ENCODE results near the gene TPPP2. TPM values are rescaled to one million over a fixed set of nuclear protein-coding genes. Genes with fewer than 3 reads are reported as not detected.

Gene TPPP2
- polyA plus RNA-seq, 1 of the 3 experiments (the other 2 are of a cell fraction) = not detected

- no peaks in the 10 kb centered on the region for H3K9me3 ChIP-seq
- DNase-seq = no peak
- no peaks in the 10 kb centered on the region; a peak in 1 of 4 replicates for H3K4me1 ChIP-seq (ENCODE audit: control insufficient read depth in 1 of 2, insufficient read depth in 2 of 2, low read depth in 1 of 2, low read length in 1 of 2)
- WGBS (ENCODE audit: low lambda C conversion rate) = 71% methylated on average over 4 of the region's 4 CpGs
- H3K27me3 ChIP-seq (ENCODE audit: insufficient read depth) = no peaks in the 10 kb centered on the region
- no peak overlapping the region for H3K4me3 ChIP-seq (ENCODE audit: low read depth in 2 of 2, low read length in 1 of 2)
- H3F3A ChIP-seq (replicated peaks; ENCODE audit: insufficient read depth) = peaks cover 9% of the 10 kb centered on the region
- no peak for TF ChIP-seq CHD2 (IDR thresholded peaks at IDR 0.05; ENCODE audit: low read length, partially characterized antibody)
- TF ChIP-seq GATA2 (CRISPR knock-in tag; IDR thresholded peaks at IDR 0.05) = no peak
- no peak for TF ChIP-seq POLR2AphosphoS5 (IDR thresholded peaks at IDR 0.05; ENCODE audit: low read depth, low read length)
- TF ChIP-seq, protein P1, sequence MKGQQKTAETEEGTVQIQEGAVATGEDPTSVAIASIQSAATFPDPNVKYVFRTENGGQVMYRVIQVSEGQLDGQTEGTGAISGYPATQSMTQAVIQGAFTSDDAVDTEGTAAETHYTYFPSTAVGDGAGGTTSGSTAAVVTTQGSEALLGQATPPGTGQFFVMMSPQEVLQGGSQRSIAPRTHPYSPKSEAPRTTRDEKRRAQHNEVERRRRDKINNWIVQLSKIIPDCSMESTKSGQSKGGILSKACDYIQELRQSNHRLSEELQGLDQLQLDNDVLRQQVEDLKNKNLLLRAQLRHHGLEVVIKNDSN (IDR thresholded peaks at IDR 0.05; ENCODE audit: borderline replicate concordance, low read depth) = no peak
- H4K20me1 ChIP-seq (ENCODE audit: insufficient read depth) = no peaks in the 10 kb centered on the region
- H3K79me2 ChIP-seq (ENCODE audit: insufficient read depth) = no peaks in the 10 kb centered on the region
- ChIA-PET CTCF (interaction anchor here (1.0 to 8.8 kb wide), 7 partner anchors 15 to 105 kb away, joined by 3 to 83 read pairs (median 23); no protein-coding TSS in a partner anchor), POLR2A (no interaction called here)
- no peak overlapping the region for H3K9ac ChIP-seq
- no peak overlapping the region for H2AFZ ChIP-seq (ENCODE audit: low read depth)
- H3K9me2 ChIP-seq = no peaks in the 10 kb centered on the region
- peaks cover 5 to 30% of the 10 kb centered on the region in 2 experiments for H3K36me3 ChIP-seq (replicated peaks in 1 of 2; ENCODE audit: control insufficient read depth in 1 of 2, insufficient read depth in 2 of 2, low read length in 1 of 2)
- H3K27ac ChIP-seq (ENCODE audit: low read depth in 2 of 2, low read length in 1 of 2) = no peak overlapping the region
- no peak overlapping the region for H3K4me2 ChIP-seq
These were observed 30.4 kb upstream of the TPPP2 start for GRCh38 chr14:20999591-20999990.

DNA sequence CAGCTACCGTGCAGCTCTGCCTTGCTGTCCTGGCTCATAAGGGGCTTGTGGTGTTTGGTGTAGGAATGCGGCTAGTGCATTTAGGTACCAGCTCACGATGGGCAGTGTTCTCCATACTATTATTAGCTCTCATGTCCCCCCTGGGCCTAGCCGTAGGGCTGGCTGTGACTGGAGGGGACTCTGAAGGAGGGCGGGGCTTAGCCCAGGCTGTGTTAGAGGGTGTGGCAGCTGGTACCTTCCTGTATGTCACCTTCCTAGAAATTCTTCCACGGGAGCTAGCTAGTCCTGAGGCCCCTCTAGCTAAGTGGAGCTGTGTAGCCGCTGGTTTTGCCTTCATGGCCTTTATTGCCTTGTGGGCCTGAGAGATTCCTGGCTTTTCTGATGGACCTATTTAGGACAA lies 28.8 kb upstream of the TPPP2 start:
- no peak for DNase-seq
- no peak overlapping the region for H2AFZ ChIP-seq (ENCODE audit: low read depth)
- no peak for TF ChIP-seq EP300 (IDR thresholded peaks at IDR 0.05; ENCODE audit: borderline replicate concordance in 1 of 2, low read depth in 1 of 2, low read length in 1 of 2)
- TF ChIP-seq TCF12 (IDR thresholded peaks at IDR 0.05) = no peak
- TF ChIP-seq PBX3 (IDR thresholded peaks at IDR 0.05) = no peak
- TF ChIP-seq MEF2A (IDR thresholded peaks at IDR 0.05; ENCODE audit: borderline replicate concordance, low read depth) = no peak
- peaks cover 0 to 13% of the 10 kb centered on the region in 2 experiments for H3K36me3 ChIP-seq (replicated peaks in 1 of 2; ENCODE audit: control insufficient read depth in 1 of 2, insufficient read depth in 2 of 2, low read length in 1 of 2)
- peaks cover 9% of the 10 kb centered on the region for H3F3A ChIP-seq (replicated peaks; ENCODE audit: insufficient read depth)
- CTCF ChIA-PET = interaction anchor here (0.6 to 7.5 kb wide), 5 partner anchors 10 to 104 kb away, joined by 3 to 83 read pairs (median 4); no protein-coding TSS in a partner anchor
- no peak overlapping the region for H3K9ac ChIP-seq
- no peaks in the 10 kb centered on the region for H4K20me1 ChIP-seq (ENCODE audit: insufficient read depth)
- H3K9me3 ChIP-seq = no peaks in the 10 kb centered on the region
- H3K27ac ChIP-seq (ENCODE audit: low read depth in 2 of 2, low read length in 1 of 2) = no peak overlapping the region
- H3K27me3 ChIP-seq (ENCODE audit: insufficient read depth) = no peaks in the 10 kb centered on the region
- H3K9me2 ChIP-seq = no peaks in the 10 kb centered on the region
- no peaks in the 10 kb centered on the region; a peak in 1 of 4 replicates for H3K4me1 ChIP-seq (ENCODE audit: control insufficient read depth in 1 of 2, insufficient read depth in 2 of 2, low read depth in 1 of 2, low read length in 1 of 2)
- POLR2A ChIA-PET = interaction anchor here (0.6 kb wide), 1 partner anchor 97 kb away, joined by 4 read pairs; the partner anchor contains the start of gene ZNF219
- H3K4me3 ChIP-seq (ENCODE audit: low read depth in 2 of 2, low read length in 1 of 2) = no peak overlapping the region
- H3K79me2 ChIP-seq (ENCODE audit: insufficient read depth) = no peaks in the 10 kb centered on the region
- H3K4me2 ChIP-seq = no peak overlapping the region
- 53% methylated on average over 6 of the region's 7 CpGs for WGBS (ENCODE audit: low lambda C conversion rate)

- no peaks in the 10 kb centered on the region for H4K20me1 ChIP-seq (ENCODE audit: insufficient read depth)
- no peak overlapping the region for H3K4me3 ChIP-seq (ENCODE audit: low read depth in 2 of 2, low read length in 1 of 2)
- DNase-seq = no peak
- no peak overlapping the region for H2AFZ ChIP-seq (ENCODE audit: low read depth)
- no peaks in the 10 kb centered on the region for H3K36me3 ChIP-seq (replicated peaks in 1 of 2; ENCODE audit: control insufficient read depth in 1 of 2, insufficient read depth in 2 of 2, low read length in 1 of 2)
- ChIA-PET CTCF (interaction anchor here (2.3 to 7.5 kb wide), 5 partner anchors 12 to 103 kb away, joined by 7 to 83 read pairs (median 24); no protein-coding TSS in a partner anchor), POLR2A (no interaction called here)
- H3K27ac ChIP-seq (ENCODE audit: low read depth in 2 of 2, low read length in 1 of 2) = no peak overlapping the region
- H3K9ac ChIP-seq = no peak overlapping the region
- no peaks in the 10 kb centered on the region; a peak in 1 of 4 replicates for H3K4me1 ChIP-seq (ENCODE audit: control insufficient read depth in 1 of 2, insufficient read depth in 2 of 2, low read depth in 1 of 2, low read length in 1 of 2)
- no peaks in the 10 kb centered on the region for H3K9me3 ChIP-seq
- H3K27me3 ChIP-seq (ENCODE audit: insufficient read depth) = no peaks in the 10 kb centered on the region
- no peaks in the 10 kb centered on the region for H3K9me2 ChIP-seq
- no peaks in the 10 kb centered on the region for H3F3A ChIP-seq (replicated peaks; ENCODE audit: insufficient read depth)
- no peak overlapping the region for H3K4me2 ChIP-seq
- whole genome bisulfite sequencing (ENCODE audit: low lambda C conversion rate) = 84% methylated on average over 14 of the region's 14 CpGs
- H3K79me2 ChIP-seq (ENCODE audit: insufficient read depth) = no peaks in the 10 kb centered on the region
- TF ChIP-seq, protein P2, sequence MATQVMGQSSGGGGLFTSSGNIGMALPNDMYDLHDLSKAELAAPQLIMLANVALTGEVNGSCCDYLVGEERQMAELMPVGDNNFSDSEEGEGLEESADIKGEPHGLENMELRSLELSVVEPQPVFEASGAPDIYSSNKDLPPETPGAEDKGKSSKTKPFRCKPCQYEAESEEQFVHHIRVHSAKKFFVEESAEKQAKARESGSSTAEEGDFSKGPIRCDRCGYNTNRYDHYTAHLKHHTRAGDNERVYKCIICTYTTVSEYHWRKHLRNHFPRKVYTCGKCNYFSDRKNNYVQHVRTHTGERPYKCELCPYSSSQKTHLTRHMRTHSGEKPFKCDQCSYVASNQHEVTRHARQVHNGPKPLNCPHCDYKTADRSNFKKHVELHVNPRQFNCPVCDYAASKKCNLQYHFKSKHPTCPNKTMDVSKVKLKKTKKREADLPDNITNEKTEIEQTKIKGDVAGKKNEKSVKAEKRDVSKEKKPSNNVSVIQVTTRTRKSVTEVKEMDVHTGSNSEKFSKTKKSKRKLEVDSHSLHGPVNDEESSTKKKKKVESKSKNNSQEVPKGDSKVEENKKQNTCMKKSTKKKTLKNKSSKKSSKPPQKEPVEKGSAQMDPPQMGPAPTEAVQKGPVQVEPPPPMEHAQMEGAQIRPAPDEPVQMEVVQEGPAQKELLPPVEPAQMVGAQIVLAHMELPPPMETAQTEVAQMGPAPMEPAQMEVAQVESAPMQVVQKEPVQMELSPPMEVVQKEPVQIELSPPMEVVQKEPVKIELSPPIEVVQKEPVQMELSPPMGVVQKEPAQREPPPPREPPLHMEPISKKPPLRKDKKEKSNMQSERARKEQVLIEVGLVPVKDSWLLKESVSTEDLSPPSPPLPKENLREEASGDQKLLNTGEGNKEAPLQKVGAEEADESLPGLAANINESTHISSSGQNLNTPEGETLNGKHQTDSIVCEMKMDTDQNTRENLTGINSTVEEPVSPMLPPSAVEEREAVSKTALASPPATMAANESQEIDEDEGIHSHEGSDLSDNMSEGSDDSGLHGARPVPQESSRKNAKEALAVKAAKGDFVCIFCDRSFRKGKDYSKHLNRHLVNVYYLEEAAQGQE (IDR thresholded peaks at IDR 0.05; ENCODE audit: low read depth, low read length) = no peak
- TF ChIP-seq FOSL2 (IDR thresholded peaks at IDR 0.05; ENCODE audit: borderline replicate concordance, low read depth) = no peak
- TF ChIP-seq GABPA (IDR thresholded peaks at IDR 0.05; ENCODE audit: low read depth) = no peak
- no peak for TF ChIP-seq MXI1 (IDR thresholded peaks at IDR 0.05; ENCODE audit: low read depth, low read length)
- no peak for TF ChIP-seq CHD2 (IDR thresholded peaks at IDR 0.05; ENCODE audit: low read length, partially characterized antibody)
- TF ChIP-seq POLR2AphosphoS5 (IDR thresholded peaks at IDR 0.05; ENCODE audit: low read depth, low read length) = no peak
- no peak for TF ChIP-seq RAD21 (IDR thresholded peaks at IDR 0.05; ENCODE audit: low read length)
- TF ChIP-seq, protein P1 (IDR thresholded peaks at IDR 0.05; ENCODE audit: borderline replicate concordance, low read depth) = no peak
- TF ChIP-seq TEAD4 (IDR thresholded peaks at IDR 0.05; ENCODE audit: borderline replicate concordance, insufficient read depth) = no peak
- no peak for TF ChIP-seq JUND (IDR thresholded peaks at IDR 0.05)
These were observed 26.1 kb upstream of the TPPP2 start for GRCh38 chr14:21003788-21004346.
